Measurements from ENCODE around the gene PIK3C2G.

DNA sequence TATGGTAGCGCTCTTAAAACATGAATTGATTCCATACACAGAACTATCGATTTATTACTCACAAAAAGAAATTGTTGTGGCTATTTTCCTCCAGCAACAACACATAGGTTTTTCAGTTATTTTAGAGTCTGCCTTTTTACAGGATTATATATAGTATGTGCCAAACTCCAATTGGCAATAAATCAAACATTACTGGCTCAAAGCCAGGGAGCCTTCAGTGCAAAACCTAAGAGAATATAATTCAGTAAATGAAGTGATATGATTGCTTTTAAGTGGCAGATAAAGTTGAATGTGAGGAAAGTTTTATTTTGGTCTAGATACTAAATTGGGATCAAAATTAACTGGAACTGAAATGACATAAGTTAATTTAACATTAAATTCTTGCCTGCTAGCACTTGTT is 234.8 kb downstream of the PIK3C2G start:
- no peak for TF ChIP-seq POLR2AphosphoS5 (IDR thresholded peaks at IDR 0.05; ENCODE audit: low read depth, low read length)
- TF ChIP-seq PAX5 (IDR thresholded peaks at IDR 0.05; ENCODE audit: insufficient read depth, low read length, severe bottlenecking) = no peak

Data from GM12891 (cell line).